ENCODE measurements around the gene DZANK1.
"Not testable (repeated sequence)": the region's sequence is repeated elsewhere in the genome, so short reads cannot be mapped to it uniquely, and the experiment has no call there.

DZANK1 gene

GRCh38 chr20:18436847-18437246 lies 30.0 kb downstream of the DZANK1 start:
- no peak for DNase-seq

- no peak for DNase-seq
Observed at GRCh38 chr20:18431206-18431605, 35.6 kb downstream of the DZANK1 start.

- no peak for DNase-seq
Observed at GRCh38 chr20:18430172-18430826, 36.5 kb downstream of the DZANK1 start.

- no peak for DNase-seq
Observed at GRCh38 chr20:18428490-18429173, 38.2 kb downstream of the DZANK1 start.

- no peak for DNase-seq
Observed at GRCh38 chr20:18427214-18427613, 39.6 kb downstream of the DZANK1 start.

- DNase-seq: no peak
Observed at GRCh38 chr20:18421608-18422007, 45.2 kb downstream of the DZANK1 start.

GRCh38 chr20:18416486-18416885 lies 50.3 kb downstream of the DZANK1 start:
- DNase-seq: no peak

DNA sequence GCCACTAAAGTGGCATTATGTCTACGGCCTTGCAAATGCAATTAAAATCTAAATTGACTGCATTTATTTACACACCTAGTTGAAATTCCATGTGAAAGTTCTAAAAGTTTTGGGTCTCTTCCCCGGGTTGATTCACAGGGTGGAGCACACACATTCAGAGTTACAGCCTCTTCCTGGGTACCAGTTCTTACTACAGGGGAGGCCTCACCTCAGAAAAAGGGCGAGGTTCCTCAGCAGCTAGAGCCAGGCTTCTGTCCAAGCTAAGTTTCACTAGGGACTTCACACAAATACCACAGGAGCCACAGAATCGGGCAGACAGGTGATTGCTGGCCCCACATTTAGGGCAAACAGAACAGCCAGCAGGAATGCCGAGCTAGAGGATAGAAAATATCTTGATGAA lies 52.7 kb downstream of the DZANK1 start:
- no peak for DNase-seq

- no peak for DNase-seq
Observed at GRCh38 chr20:18412221-18412901, 54.5 kb downstream of the DZANK1 start.

- no peak for DNase-seq
Observed at GRCh38 chr20:18405826-18406225, 61.0 kb downstream of the DZANK1 start.

DNA sequence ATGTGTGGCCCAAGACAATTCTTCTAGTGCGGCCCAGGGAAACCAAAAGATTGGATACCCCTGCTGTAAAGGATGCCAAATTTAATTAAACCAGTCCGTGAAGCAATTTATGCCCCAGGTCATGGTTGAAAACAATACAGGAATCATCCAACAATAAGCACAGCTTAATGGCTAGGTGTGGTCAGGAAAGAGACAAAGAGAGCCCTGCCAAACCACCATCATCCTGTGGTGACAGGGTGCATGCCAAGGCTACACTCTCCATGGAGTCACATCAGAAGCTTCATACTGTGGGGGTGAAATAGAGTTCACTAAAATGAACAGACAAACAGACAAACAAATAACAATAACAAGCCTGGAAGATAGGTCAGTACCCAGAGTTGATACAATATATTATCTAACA lies 62.7 kb downstream of the DZANK1 start:
- DNase-seq: no peak

- no peak for DNase-seq
Observed at GRCh38 chr20:18403269-18403668, 63.6 kb downstream of the DZANK1 start.

GRCh38 chr20:18401305-18401704 lies 65.5 kb downstream of the DZANK1 start:
- no peak for DNase-seq

GRCh38 chr20:18400460-18400859 lies 66.4 kb downstream of the DZANK1 start:
- no peak for DNase-seq

DNA sequence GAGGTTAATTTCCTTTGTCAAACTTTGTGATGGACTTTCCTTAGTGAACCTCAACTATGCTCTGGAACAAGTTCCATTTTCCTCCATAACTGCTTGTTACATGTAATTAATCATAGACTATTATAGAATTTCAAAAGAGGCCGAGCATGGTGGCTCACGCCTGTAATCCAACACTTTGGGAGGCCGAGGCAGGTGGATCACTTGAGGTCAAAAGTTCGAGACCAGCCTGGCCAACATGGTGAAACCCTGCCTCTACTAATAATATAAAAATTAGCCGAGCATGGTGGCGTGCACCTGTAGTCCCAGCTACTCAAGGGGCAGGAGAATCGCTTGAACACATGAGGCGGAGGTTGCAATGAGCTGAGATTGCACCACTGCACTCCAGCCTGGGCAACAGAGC lies 68.1 kb downstream of the DZANK1 start:
- DNase-seq: not testable (repeated sequence)

- DNase-seq: no peak
Observed at GRCh38 chr20:18397030-18397429, 69.8 kb downstream of the DZANK1 start.

DNA sequence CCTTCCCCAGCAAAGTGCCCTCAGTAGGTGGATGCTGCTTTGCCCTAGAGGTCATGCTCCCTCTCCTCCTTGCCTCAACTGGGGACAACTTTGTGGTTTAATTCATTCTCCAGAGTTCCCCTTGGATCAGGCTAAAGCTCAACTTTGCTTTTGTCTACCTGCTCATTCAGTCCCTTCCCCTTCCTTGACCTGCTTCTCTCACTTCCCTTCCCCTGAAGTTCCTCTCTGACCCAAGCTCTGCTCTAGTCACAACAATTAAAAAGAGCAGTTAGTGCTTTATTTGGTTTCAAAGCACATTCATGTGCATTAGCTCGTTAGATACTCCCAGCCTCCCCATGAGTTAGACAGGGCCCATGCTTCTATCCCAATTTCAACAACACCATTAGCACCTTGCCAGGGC lies 71.3 kb downstream of the DZANK1 start:
- DNase-seq: no peak

DNA sequence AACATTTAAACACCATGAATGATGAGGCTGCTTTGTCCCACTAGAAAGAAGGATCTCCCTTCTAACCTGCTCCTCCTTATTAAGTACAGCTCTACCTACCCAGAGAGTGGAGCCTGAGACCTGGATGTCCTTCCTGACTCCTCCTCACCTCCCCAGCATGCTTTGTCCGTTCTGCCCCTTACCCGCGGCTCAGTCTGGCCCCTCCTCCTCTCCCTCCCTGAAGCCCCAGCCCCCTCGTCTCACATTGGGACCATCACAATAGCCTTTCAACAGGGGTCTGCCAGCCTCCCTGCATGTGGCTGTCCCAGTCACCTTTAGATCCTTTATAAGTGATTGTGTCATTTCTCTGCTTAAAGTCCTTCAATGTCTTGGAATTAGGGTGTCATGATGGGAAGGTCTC lies 72.5 kb downstream of the DZANK1 start:
- DNase-seq: no peak

GRCh38 chr20:18391686-18392085 lies 75.1 kb downstream of the DZANK1 start:
- DNase-seq: no peak

- no peak for DNase-seq
Observed at GRCh38 chr20:18390201-18390600, 76.6 kb downstream of the DZANK1 start.

DNA sequence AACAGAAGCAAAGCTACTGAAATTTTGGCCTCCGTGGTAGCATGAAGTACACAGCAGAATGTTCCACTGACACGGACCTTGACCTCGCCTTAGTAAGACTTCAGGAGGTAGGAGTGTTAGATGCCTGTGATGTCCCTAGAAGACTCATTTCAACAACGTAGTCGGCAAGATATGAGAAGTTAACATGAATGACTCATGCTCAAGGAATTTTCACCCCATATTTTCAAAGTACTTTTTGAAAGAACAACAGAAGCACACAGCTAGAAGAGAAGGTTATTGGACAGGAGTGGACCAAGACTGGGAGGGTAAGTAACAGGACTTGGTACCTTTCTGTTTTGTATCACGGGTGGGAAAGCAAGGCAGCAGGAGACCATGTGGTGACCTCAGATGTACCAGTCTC lies 78.0 kb downstream of the DZANK1 start:
- no peak for DNase-seq

GRCh38 chr20:18380908-18381529 lies 85.8 kb downstream of the DZANK1 start:
- DNase-seq: no peak

DNA sequence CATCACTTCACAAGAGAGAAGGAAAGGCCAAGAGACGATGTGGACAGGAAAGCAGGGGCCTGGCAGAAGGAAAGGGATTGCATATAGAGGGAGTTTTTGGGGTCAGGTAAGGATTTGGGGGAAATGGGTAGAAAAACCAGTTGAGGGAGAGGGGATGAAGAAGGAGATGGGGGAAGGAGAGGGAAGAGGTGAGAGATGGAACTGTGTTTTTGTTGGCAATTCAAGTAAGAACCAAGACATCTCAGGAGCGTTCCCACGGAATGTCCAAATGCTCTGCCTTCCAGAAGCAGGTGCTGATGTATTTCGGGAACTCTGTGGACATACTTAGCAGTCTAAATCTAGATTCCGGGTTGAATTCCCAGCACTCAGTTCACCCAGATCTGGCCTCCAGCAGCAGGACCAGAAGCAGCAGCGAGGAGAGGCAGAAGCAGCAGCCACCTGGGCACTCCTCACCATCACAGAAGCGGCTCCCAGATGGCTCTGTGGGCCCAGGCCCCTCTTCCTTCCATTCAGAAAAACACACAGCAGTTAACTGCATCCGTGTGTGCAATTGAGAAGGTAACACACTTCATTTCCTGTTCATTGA lies 88.8 kb downstream of the DZANK1 start:
- no peak for DNase-seq

Measured in NCI-H1930 (cell line).